ENCODE data around the gene GGCX. TPM values are rescaled to one million over a fixed set of nuclear protein-coding genes. Genes with fewer than 3 reads are reported as not detected.

GGCX gene
- total and polyA plus RNA-seq, 9 of the 15 experiments (the other 6 are each of a cell fraction or from before 2014, with no cell fraction given): 14.4 to 47.1 (median 28.1) TPM

- TF ChIP-seq JUND (IDR thresholded peaks at IDR 0.05; ENCODE audit: borderline replicate concordance, low read depth, low read length): no peak
- TF ChIP-seq JUND (tag; IDR thresholded peaks at IDR 0.05; ENCODE audit: borderline replicate concordance, low read depth, low read length): peak; percentile 44; the same call in 1 of the 3 replicates
- peak; percentile 78 for TF ChIP-seq CEBPB (tag; IDR thresholded peaks at IDR 0.05)
- TF ChIP-seq EP400 (IDR thresholded peaks at IDR 0.05): peak; percentile 71
- TF ChIP-seq ZEB2 (IDR thresholded peaks at IDR 0.05): peak; percentile 23; the same call in 1 of the 2 replicates
- 0 out of 2 replicates have a peak, but pooled peaks have one; percentile 24 for TF ChIP-seq GABPA (tag; conservative IDR thresholded peaks at IDR 0.05; ENCODE audit: low read depth)
- peak; percentile 91 for TF ChIP-seq ATF3 (IDR thresholded peaks at IDR 0.05)
- TF ChIP-seq ATF3 (CRISPR knock-in tag; conservative IDR thresholded peaks at IDR 0.05): no peak
- TF ChIP-seq ZNF277 (CRISPR knock-in tag; IDR thresholded peaks at IDR 0.05; ENCODE audit: borderline replicate concordance): no peak
- peak; percentile 85 for TF ChIP-seq ZNF263 (CRISPR knock-in tag; IDR thresholded peaks at IDR 0.05; ENCODE audit: borderline replicate concordance)
- TF ChIP-seq POLR2G (IDR thresholded peaks at IDR 0.05; ENCODE audit: low read depth, low read length): no peak
- TF ChIP-seq ATF1 (CRISPR knock-in tag; IDR thresholded peaks at IDR 0.05): no peak
- TF ChIP-seq ATF1 (tag; IDR thresholded peaks at IDR 0.05): peak; percentile 35; the same call in 1 of the 2 replicates
- TF ChIP-seq DPF2 (IDR thresholded peaks at IDR 0.05): peak; percentile 36; the same call in 1 of the 2 replicates
- TF ChIP-seq ZNF589 (CRISPR knock-in tag; IDR thresholded peaks at IDR 0.05; ENCODE audit: low read depth): no peak
- TF ChIP-seq ZNF592 (IDR thresholded peaks at IDR 0.05): peak; percentile 41; the same call in 1 of the 2 replicates
- 0 out of 2 replicates have a peak, but pooled peaks have one; percentile 22 for TF ChIP-seq SPI1 (IDR thresholded peaks at IDR 0.05; ENCODE audit: borderline replicate concordance, low read depth, low read length)
Measured at GRCh38 chr2:85564144-85564563, 2.9 kb upstream of the GGCX start (continued).

Data from K562 (cell line).